HCT116 (cell line): ENCODE measurements around the gene RHEB. TPM values are rescaled to one million over a fixed set of nuclear protein-coding genes. Genes with fewer than 3 reads are reported as not detected.

ENCODE experiments used
- ATAC-seq: fragments of 200-7000 bp; cut with Tn5 transposase; 2 replicates; pipeline ENCODE4 v1.9.1; 2020; ENCODE audit warnings: mild to moderate bottlenecking, moderate library complexity
- BruUV-seq: library from RNA; stranded (reverse); fragments of 400-500 nt; replicated peaks from 2 replicates; lab custom pipeline; 2021; lab: Mats Ljungman, UMichigan
- CTCF ChIA-PET: fragments of 300-600 bp; sonication (Branson Sonifier 250); formaldehyde crosslinking; loops from one replicate; lab custom pipeline; 2021; ENCODE audit warnings: antibody characterized with exemption; lab: Charles Lee
- POLR2A ChIA-PET: fragments of 300-600, 350-600 bp; sonication (Branson Sonifier 250); formaldehyde crosslinking; loops from one replicate; lab custom pipeline; 2021; ENCODE audit warnings: antibody characterized with exemption; lab: Charles Lee
- RAD21 ChIA-PET, 2 experiments: fragments of 300-600 bp; sonication (Branson Sonifier 250); formaldehyde crosslinking; loops; one replicate each; lab custom pipeline; 2023; ENCODE audit warnings: low total read pairs in 2 of 2; ENCODE audit not compliant: uncharacterized antibody in 2 of 2, unreplicated experiment in 2 of 2, low non-redundant PET in 1 of 2; lab: Charles Lee
- DNase-seq: peaks from one replicate; pipeline ENCODE4 v3.0.0-alpha.2; 2010; ENCODE audit warnings: low read depth, low spot score
- H2AFZ ChIP-seq: fragments of 200-600 bp; shearing (Covaris generic), sonication (generic); 2 replicates; pipeline ENCODE4 v1.6.1; 2017; ENCODE audit warnings: low read depth, mixed run types, mixed read lengths, antibody characterized with exemption, low read length; ENCODE audit not compliant: poor library complexity, severe bottlenecking
- H3K27ac ChIP-seq: 2 replicates; pipeline ENCODE4 v1.5.1; 2012; ENCODE audit warnings: low read depth, low read length
- H3K27me3 ChIP-seq: fragments of 200-600 bp; sonication (generic); 2 replicates; pipeline ENCODE4 v1.6.1; 2016; ENCODE audit warnings: mixed run types, low read length, mixed read lengths; ENCODE audit not compliant: insufficient read depth
- H3K36me3 ChIP-seq, 2 experiments: fragments of 200-500 bp in 1 of 2; fragments of 200-600 bp in 1 of 2; sonication (Bioruptor generic) in 1 of 2; sonication (generic) in 1 of 2; 2 replicates each; pipeline versions ENCODE4 v1.5.1 to v1.6.1; 2014 to 2016; ENCODE audit warnings: low read length in 2 of 2, inconsistent platforms in 1 of 2, mixed read lengths in 1 of 2, mixed run types in 1 of 2; ENCODE audit not compliant: insufficient read depth in 2 of 2, control insufficient read depth in 1 of 2
- H3K4me1 ChIP-seq, 2 experiments: fragments of 200-600 bp in 1 of 2; sonication (generic) in 1 of 2; 2 replicates each; pipeline versions ENCODE4 v1.5.1 to v1.6.1; 2012 to 2017; ENCODE audit warnings: low read length in 2 of 2, inconsistent platforms in 1 of 2, mild to moderate bottlenecking in 1 of 2, mixed read lengths in 1 of 2, mixed run types in 1 of 2, moderate library complexity in 1 of 2; ENCODE audit not compliant: insufficient read depth in 2 of 2, control insufficient read depth in 1 of 2
- H3K4me2 ChIP-seq: fragments of 200-600 bp; sonication (generic); 2 replicates; pipeline ENCODE4 v1.6.1; 2017; ENCODE audit warnings: mixed run types, low read length, mixed read lengths
- H3K4me3 ChIP-seq, 2 experiments: fragments of 200-600 bp in 1 of 2; sonication (generic) in 1 of 2; replicated peaks in 1 of 2; 2 replicates each; pipeline ENCODE4 v1.5.1; 2011 to 2016; ENCODE audit warnings: low read length in 2 of 2, control low read depth in 1 of 2, low read depth in 1 of 2, mild to moderate bottlenecking in 1 of 2, mixed read lengths in 1 of 2, mixed run types in 1 of 2
- H3K79me2 ChIP-seq: fragments of 200-600 bp; sonication (generic); 2 replicates; pipeline ENCODE4 v1.6.1; 2017; ENCODE audit warnings: mild to moderate bottlenecking, mixed run types, low read length, moderate library complexity, mixed read lengths; ENCODE audit not compliant: insufficient read depth
- H3K9ac ChIP-seq: fragments of 200-600 bp; sonication (generic); 2 replicates; pipeline ENCODE4 v1.6.1; 2016; ENCODE audit warnings: low read length, mixed read lengths
- H3K9me2 ChIP-seq: fragments of 200-600 bp; sonication (generic), shearing (Covaris generic); 2 replicates; pipeline ENCODE4 v1.6.1; 2017; ENCODE audit warnings: mixed run types, mild to moderate bottlenecking, moderate library complexity; ENCODE audit not compliant: insufficient read depth
- H3K9me3 ChIP-seq, 2 experiments: fragments of 200-500 bp in 1 of 2; fragments of 200-600 bp in 1 of 2; sonication (Bioruptor generic) in 1 of 2; sonication (generic) in 1 of 2; 2 replicates each; pipeline ENCODE4 v1.6.1; 2014 to 2017; ENCODE audit warnings: low read length in 2 of 2, mixed read lengths in 2 of 2, inconsistent platforms in 1 of 2, low read depth in 1 of 2, mild to moderate bottlenecking in 1 of 2, mixed run types in 1 of 2, moderate library complexity in 1 of 2; ENCODE audit not compliant: control insufficient read depth in 1 of 2, insufficient read depth in 1 of 2
- H4K20me1 ChIP-seq: fragments of 200-600 bp; sonication (generic), shearing (Covaris generic); 2 replicates; pipeline ENCODE4 v1.6.1; 2017; ENCODE audit warnings: mixed run types, mild to moderate bottlenecking, moderate library complexity; ENCODE audit not compliant: insufficient read depth
- CBX3 ChIP-seq: IDR thresholded peaks from 2 replicates; pipeline ENCODE4 v1.6.1; 2012; ENCODE audit warnings: low read depth
- EGR1 ChIP-seq: IDR thresholded peaks from 2 replicates; pipeline ENCODE4 v1.6.1; 2012; ENCODE audit warnings: low read depth
- ELF1 ChIP-seq: IDR thresholded peaks from 2 replicates; pipeline ENCODE4 v1.6.1; 2012; ENCODE audit warnings: low read depth, borderline replicate concordance
- EZH2 ChIP-seq: fragments of 200-600 bp; sonication (generic); IDR thresholded peaks from 2 replicates; pipeline ENCODE4 v1.6.1; 2017; ENCODE audit warnings: antibody characterized with exemption, mixed run types
- FOSL1 ChIP-seq: IDR thresholded peaks from 2 replicates; pipeline ENCODE4 v1.6.1; 2012; ENCODE audit warnings: low read depth
- JUND ChIP-seq: IDR thresholded peaks from 2 replicates; pipeline ENCODE4 v1.6.1; 2012
- RAD21 ChIP-seq: IDR thresholded peaks from 2 replicates; pipeline ENCODE4 v1.6.1; 2012; ENCODE audit warnings: low read depth, mild to moderate bottlenecking
- SIN3A ChIP-seq: IDR thresholded peaks from 2 replicates; pipeline ENCODE4 v1.6.1; 2012; ENCODE audit warnings: low read depth
- SRF ChIP-seq: IDR thresholded peaks from 2 replicates; pipeline ENCODE4 v1.6.1; 2012; ENCODE audit warnings: low read depth
- TCF7L2 ChIP-seq: IDR thresholded peaks from 2 replicates; pipeline ENCODE4 v1.7.0; 2011; ENCODE audit warnings: borderline replicate concordance, inconsistent platforms; ENCODE audit not compliant: insufficient read depth, insufficient read length; ENCODE audit errors: extremely low read depth
- YY1 ChIP-seq: IDR thresholded peaks from 2 replicates; pipeline ENCODE4 v1.6.1; 2011; ENCODE audit warnings: low read length, low read depth, moderate library complexity, mild to moderate bottlenecking; ENCODE audit not compliant: insufficient replicate concordance; ENCODE audit errors: extremely low read depth
- ZFX ChIP-seq: fragments of 450-650 bp; IDR thresholded peaks from 2 replicates; pipeline ENCODE4 v1.6.1; 2017
- intact Hi-C: fragments of 100-400 bp; cut with micrococcal nuclease; formaldehyde crosslinking; loops from 2 replicates; pipeline ENCODE4 v1.10.0; 2022
- total RNA-seq: library from RNA; stranded (reverse); gene quantifications from one replicate; pipeline ENCODE4 v1.2.1, GENCODE V29; 2021; ENCODE audit not compliant: unreplicated experiment
- TF ChIP-seq, protein P1 (sequence below): IDR thresholded peaks from 2 replicates; pipeline ENCODE4 v1.6.1; 2012
- TF ChIP-seq, protein P2 (sequence below): IDR thresholded peaks from 2 replicates; pipeline ENCODE4 v1.6.1; 2011; ENCODE audit warnings: mild to moderate bottlenecking, low read length, moderate library complexity; ENCODE audit not compliant: insufficient replicate concordance; ENCODE audit errors: extremely low read depth
- TF ChIP-seq, protein P3 (sequence below), 3 experiments: fragments of 200-600 bp in 1 of 3; sonication (generic) in 1 of 3; IDR thresholded peaks in 2 of 3; conservative IDR thresholded peaks in 1 of 3; 2 replicates each; pipeline ENCODE4 v1.5.1; 2012 to 2017; ENCODE audit warnings: low read depth in 2 of 3, low read length in 2 of 3, antibody characterized with exemption in 1 of 3, borderline replicate concordance in 1 of 3, control low read depth in 1 of 3, mild to moderate bottlenecking in 1 of 3, mixed read lengths in 1 of 3, mixed run types in 1 of 3, moderate library complexity in 1 of 3; ENCODE audit not compliant: insufficient read depth in 1 of 3

The RHEB gene
- total RNA-seq, 1 experiment from 2014 or later: 114 TPM

DNA sequence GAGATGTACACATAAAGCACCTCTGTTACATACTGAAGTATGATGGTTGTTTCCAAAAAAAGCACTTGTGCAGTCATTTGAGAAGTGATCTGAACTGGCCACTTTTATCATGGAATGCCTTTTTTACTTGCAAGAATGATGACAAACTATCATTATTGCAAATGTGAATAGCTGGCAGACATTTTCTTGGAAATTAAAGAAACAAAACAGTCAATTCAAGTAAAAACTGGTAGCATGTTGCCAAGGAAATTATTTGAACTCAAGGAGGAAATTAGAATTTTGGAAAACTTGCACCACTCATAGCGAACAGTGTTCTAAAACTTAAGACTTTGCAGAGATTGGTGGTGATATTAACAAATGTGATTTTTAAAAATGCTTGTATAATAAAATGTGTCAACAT lies 6.6 kb downstream of the RHEB start:
- ATAC-seq: no peak
- POLR2A ChIA-PET: no interaction called here
- Histone ChIP-seq H3K4me1 (peaks cover 13 to 42% of the 10 kb centered on the region in 2 experiments), H3K79me2 (peaks cover 100% of the 10 kb centered on the region), H3K9ac (no peak overlapping the region), H3K9me2 (no peaks in the 10 kb centered on the region), H3K4me2 (no peak overlapping the region), H2AFZ (no peak overlapping the region), H3K4me3 (no peak overlapping the region), H3K36me3 (no peaks in the 10 kb centered on the region), H3K27me3 (no peaks in the 10 kb centered on the region), H3K27ac (no peak overlapping the region), H4K20me1 (peaks cover 64% of the 10 kb centered on the region), H3K9me3 (no peaks in the 10 kb centered on the region)
- intact Hi-C loops: no loop called here
- no peak for DNase-seq
- no peak for TF ChIP-seq ELF1
- TF ChIP-seq RAD21: no peak
- no peak for TF ChIP-seq YY1
- TF ChIP-seq SIN3A: no peak
- TF ChIP-seq EGR1: no peak
- TF ChIP-seq TCF7L2: no peak
- no peak for TF ChIP-seq FOSL1
- no peak for TF ChIP-seq JUND
- no peak for TF ChIP-seq EZH2
- TF ChIP-seq, protein P1, sequence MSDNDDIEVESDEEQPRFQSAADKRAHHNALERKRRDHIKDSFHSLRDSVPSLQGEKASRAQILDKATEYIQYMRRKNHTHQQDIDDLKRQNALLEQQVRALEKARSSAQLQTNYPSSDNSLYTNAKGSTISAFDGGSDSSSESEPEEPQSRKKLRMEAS: no peak
- TF ChIP-seq SRF: no peak
- TF ChIP-seq, protein P2, sequence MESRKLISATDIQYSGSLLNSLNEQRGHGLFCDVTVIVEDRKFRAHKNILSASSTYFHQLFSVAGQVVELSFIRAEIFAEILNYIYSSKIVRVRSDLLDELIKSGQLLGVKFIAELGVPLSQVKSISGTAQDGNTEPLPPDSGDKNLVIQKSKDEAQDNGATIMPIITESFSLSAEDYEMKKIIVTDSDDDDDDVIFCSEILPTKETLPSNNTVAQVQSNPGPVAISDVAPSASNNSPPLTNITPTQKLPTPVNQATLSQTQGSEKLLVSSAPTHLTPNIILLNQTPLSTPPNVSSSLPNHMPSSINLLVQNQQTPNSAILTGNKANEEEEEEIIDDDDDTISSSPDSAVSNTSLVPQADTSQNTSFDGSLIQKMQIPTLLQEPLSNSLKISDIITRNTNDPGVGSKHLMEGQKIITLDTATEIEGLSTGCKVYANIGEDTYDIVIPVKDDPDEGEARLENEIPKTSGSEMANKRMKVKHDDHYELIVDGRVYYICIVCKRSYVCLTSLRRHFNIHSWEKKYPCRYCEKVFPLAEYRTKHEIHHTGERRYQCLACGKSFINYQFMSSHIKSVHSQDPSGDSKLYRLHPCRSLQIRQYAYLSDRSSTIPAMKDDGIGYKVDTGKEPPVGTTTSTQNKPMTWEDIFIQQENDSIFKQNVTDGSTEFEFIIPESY: no peak
- TF ChIP-seq CBX3: no peak
- no peak for TF ChIP-seq ZFX
- TF ChIP-seq, protein P3, sequence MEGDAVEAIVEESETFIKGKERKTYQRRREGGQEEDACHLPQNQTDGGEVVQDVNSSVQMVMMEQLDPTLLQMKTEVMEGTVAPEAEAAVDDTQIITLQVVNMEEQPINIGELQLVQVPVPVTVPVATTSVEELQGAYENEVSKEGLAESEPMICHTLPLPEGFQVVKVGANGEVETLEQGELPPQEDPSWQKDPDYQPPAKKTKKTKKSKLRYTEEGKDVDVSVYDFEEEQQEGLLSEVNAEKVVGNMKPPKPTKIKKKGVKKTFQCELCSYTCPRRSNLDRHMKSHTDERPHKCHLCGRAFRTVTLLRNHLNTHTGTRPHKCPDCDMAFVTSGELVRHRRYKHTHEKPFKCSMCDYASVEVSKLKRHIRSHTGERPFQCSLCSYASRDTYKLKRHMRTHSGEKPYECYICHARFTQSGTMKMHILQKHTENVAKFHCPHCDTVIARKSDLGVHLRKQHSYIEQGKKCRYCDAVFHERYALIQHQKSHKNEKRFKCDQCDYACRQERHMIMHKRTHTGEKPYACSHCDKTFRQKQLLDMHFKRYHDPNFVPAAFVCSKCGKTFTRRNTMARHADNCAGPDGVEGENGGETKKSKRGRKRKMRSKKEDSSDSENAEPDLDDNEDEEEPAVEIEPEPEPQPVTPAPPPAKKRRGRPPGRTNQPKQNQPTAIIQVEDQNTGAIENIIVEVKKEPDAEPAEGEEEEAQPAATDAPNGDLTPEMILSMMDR (IDR thresholded peaks at IDR 0.05 in 2 of 3, conservative IDR thresholded peaks at IDR 0.05 in 1 of 3; ENCODE audit: borderline replicate concordance in 1 of 3, insufficient read depth in 1 of 3, low read depth in 2 of 3, low read length in 2 of 3): no peak
- BruUV-seq: no TSS peak
- CTCF ChIA-PET: no interaction called here
- RAD21 ChIA-PET: no interaction called here
